Suprapubic skin (tissue), 3 donors: ENCODE results near the gene IFNA1.
A peak's percentile ranks its signal among the peaks of the same experiment; 100 is the strongest.

Source experiments
- CTCF ChIP-seq, 2 donors: fragments of 200-600 bp in 1 of 2; fragments of 450-650 bp in 1 of 2; sonication (generic) in 1 of 2; IDR thresholded peaks; one replicate each; pipeline ENCODE4 v1.5.1; 2016 to 2019; ENCODE audit warnings: antibody characterized with exemption in 2 of 2, mild to moderate bottlenecking in 1 of 2, moderate library complexity in 1 of 2
- POLR2AphosphoS5 ChIP-seq, 3 donors: sonication (generic); formaldehyde crosslinking; IDR thresholded peaks; one replicate each; pipeline ENCODE4 v1.6.1; 2017; ENCODE audit warnings: antibody characterized with exemption in 3 of 3

GRCh38 chr9:21465859-21466518 is 25.8 kb downstream of the IFNA1 start:
- TF ChIP-seq POLR2AphosphoS5 (IDR thresholded peaks at IDR 0.05) (no peak), CTCF (IDR thresholded peaks at IDR 0.05) (peak in 1 of 2 donors; percentile 26)
